NB4 (cell line): ENCODE data around the gene LCAT.
A peak's percentile ranks its signal among the peaks of the same experiment; 100 is the strongest.

Experiments
- DNase-seq: peaks from one replicate; pipeline ENCODE4 v3.0.0; 2010; ENCODE audit warnings: low read depth
- H3K4me3 ChIP-seq: one replicate; pipeline ENCODE4 v1.5.1; 2011; ENCODE audit warnings: mild to moderate bottlenecking, low read depth, low read length, moderate library complexity
- CTCF ChIP-seq: IDR thresholded peaks from one replicate; pipeline ENCODE4 v1.5.1; 2012; ENCODE audit warnings: low read depth, low read length
- MYC ChIP-seq: IDR thresholded peaks from 2 replicates; pipeline ENCODE4 v1.6.1; 2011; ENCODE audit warnings: low read depth, low read length
- POLR2A ChIP-seq: IDR thresholded peaks from 2 replicates; pipeline ENCODE4 v1.6.1; 2011; ENCODE audit warnings: mild to moderate bottlenecking; ENCODE audit not compliant: insufficient read length; ENCODE audit errors: extremely low read depth
- TF ChIP-seq, protein P1 (sequence below): IDR thresholded peaks from 2 replicates; pipeline ENCODE4 v1.6.1; 2011; ENCODE audit warnings: low read depth, low read length

The LCAT gene

GRCh38 chr16:67932462-67932840, 11.5 kb downstream of the LCAT start:
- no peak for TF ChIP-seq POLR2A
- TF ChIP-seq, protein P1, sequence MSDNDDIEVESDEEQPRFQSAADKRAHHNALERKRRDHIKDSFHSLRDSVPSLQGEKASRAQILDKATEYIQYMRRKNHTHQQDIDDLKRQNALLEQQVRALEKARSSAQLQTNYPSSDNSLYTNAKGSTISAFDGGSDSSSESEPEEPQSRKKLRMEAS, result no peak
- no peak for TF ChIP-seq CTCF
- TF ChIP-seq MYC, result no peak
- no peak for DNase-seq
- no peak overlapping the region for H3K4me3 ChIP-seq

DNA sequence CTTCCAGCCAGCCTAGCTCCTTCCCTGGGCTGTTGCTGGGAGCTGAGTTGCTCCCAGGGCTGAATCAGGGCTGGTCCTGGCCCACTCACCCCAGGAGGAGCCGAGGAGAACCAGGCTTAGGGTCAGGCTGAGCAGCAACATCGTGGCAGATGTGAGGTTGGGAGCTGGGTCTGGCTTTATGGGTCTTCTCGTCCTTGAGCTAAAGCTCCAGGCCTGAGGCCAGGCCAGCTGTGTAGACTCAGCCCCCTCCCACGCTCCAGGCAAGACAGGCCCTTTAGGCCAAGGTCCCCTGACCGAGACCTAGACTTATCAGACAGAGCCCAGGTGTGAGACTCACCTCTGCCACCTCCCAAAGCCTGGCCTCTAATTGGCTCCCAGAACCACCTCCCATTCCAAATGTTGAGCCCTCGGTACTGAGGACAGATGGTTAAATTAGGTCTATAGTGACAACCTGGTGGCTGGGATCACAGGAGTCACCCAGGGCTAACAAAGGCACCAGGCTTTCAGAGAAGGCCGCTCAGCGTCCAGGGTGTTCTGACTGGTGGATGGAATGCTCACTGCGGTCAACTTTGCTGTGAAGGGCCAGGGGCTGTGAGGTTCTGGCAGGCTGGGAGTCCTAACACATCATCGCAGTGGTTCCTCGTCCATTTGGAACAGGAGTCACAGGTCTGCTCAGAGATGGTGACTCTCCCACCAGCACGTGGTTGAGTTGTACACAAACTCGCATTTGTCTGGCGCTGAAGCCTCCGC, 12.0 kb downstream of the LCAT start, which contains the start of gene CTRL:
CTRL (minus strand) TSS at position 151 of the 750 bp plus-strand sequence; CDS start at position 141, 10 bp downstream.
- no peak within 1 kb of the TSS for H3K4me3 ChIP-seq

GRCh38 chr16:67930678-67931211, 13.2 kb downstream of the LCAT start:
- TF ChIP-seq MYC (no peak), POLR2A (no peak), CTCF (no peak)
- TF ChIP-seq, protein P1, result no peak
- DNase-seq, result no peak

More for the DNA sequence above, 12.0 kb downstream of the LCAT start, which contains the start of gene CTRL:
- TF ChIP-seq POLR2A, result no peak
- no peak for TF ChIP-seq MYC
- DNase-seq, result no peak

DNA sequence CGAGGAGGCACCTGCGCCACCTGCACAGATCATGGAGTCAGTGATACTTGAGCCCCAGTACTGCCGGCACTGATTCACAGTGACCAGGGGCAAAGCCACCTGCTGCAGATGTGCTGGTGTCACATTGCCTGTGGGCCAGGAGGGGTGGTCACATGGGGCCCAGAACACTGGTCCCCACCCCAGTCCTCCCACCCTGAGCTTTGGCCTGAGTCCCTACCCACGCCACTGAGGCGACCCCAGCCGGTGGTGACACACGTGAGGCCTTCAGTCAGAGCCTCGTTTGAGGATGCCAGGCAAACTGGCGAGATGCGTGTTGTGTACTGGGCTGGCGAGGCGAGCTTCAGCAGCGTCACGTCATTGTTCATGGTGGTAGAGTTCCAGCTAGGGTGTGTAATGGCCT, 13.7 kb downstream of the LCAT start:
- DNase-seq, result no peak
- no peak overlapping the region for H3K4me3 ChIP-seq
- TF ChIP-seq POLR2A (no peak), CTCF (no peak), MYC (no peak)
- TF ChIP-seq, protein P1, result no peak

More at GRCh38 chr16:67930678-67931211, 13.2 kb downstream of the LCAT start:
- H3K4me3 ChIP-seq, result no peak overlapping the region

DNA sequence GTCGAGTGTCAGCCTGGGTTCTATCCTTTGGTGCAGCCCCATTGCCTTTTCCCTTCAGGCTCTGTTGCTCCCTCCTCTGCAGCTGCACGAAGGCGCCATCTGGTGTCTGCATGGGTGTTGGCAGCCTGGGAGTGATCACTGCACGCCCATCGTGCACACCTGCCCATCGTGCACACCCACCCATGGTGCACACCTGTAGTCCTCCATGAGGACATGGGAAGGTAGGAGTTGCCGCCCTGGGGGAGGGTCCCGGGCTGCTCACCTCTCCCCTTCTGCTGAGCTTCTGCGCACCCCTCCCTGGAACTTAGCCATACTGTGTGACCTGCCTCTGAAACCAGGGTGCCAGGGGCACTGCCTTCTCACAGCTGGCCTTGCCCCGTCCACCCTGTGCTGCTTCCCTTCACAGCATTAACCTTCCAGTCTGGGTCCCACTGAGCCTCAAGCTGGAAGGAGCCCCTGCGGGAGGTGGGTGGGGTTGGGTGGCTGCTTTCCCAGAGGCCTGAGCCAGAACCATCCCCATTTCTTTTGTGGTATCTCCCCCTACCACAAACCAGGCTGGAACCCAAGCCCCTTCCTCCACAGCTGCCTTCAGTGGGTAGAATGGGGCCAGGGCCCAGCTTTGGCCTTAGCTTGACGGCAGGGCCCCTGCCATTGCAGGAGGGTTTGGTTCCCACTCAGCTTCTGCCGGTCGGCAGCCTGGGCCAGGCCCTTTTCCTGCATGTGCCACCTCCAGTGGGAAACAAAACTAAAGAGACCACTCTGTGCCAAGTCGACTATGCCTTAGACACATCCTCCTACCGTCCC, 15.2 kb downstream of the LCAT start:
- no peak overlapping the region for H3K4me3 ChIP-seq
- TF ChIP-seq CTCF, result peak; percentile 99
- no peak for TF ChIP-seq MYC
- no peak for TF ChIP-seq POLR2A
- TF ChIP-seq, protein P1, result 0 out of 2 replicates have a peak, but pooled peaks have one; percentile 17
- DNase-seq, result peak; percentile 76
